Epidermal melanocyte (primary cell): ENCODE data around the gene PROX2.

Experiments used
- DNase-seq: peaks from one replicate; pipeline ENCODE4 v3.0.0; 2011; ENCODE audit warnings: low spot score; ENCODE audit not compliant: insufficient read length

The PROX2 gene

GRCh38 chr14:74846968-74847665, 28.8 kb downstream of the PROX2 start:
- no peak for DNase-seq

GRCh38 chr14:74846168-74846567, 29.8 kb downstream of the PROX2 start:
- DNase-seq = no peak

GRCh38 chr14:74843653-74844052, 32.3 kb downstream of the PROX2 start:
- DNase-seq = no peak

GRCh38 chr14:74841230-74842207, 34.4 kb downstream of the PROX2 start:
- no peak for DNase-seq

DNA sequence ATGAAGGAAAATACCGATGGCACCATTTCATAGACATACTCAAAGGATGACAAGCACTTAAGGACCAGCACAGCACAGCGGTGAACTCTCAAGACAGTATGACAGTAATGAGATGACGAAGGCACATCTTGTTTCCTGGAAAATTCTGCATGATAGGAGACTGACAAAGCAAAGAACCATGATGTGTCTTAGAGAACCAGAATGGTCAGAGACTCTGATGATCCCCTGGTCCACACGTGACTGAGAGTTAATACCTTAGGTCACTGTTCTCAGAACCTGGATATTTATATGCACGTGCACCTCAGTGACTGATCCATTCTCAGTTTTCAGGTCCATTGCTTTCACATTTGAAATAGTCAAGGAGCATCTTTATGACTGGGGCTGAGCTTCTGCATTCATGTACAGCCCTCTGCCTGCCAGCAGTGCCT, 35.3 kb downstream of the PROX2 start:
- DNase-seq = no peak

- DNase-seq = no peak
Measured at GRCh38 chr14:74838166-74838565, 37.8 kb downstream of the PROX2 start.

DNA sequence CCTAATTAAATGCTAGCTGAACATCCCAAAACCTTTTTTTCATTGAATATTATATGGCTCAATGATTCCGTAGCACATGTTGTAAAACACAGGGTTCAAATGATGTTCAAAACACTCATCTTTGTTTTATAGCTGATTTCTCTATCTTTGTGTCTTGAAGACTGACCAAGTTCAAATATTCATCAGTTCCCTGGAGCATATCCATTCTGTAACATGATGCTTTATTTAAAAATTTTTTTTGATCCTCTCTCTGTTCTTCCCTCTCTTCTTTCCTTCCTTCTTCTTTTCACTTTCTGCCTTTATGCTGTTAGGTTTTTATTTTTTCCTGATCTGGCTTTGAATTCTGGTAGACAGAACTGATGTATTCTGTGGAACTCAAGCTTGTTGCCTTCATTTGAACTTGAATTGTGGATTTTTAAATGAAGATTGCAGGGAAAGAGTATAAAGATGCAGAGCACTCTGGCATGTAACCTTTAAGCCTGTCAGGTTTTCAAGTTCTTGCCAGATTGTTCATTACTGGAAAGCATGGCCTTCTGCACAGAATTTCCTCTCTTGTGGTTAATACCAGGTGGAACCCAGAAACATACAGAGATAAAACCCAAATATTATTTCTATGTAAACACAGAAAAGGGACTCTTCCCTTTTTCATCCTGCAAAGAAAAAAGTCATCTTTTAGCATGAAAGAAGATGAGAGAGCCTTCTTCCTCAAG, 39.5 kb downstream of the PROX2 start:
- DNase-seq = no peak

- no peak for DNase-seq
Measured at GRCh38 chr14:74835645-74836250, 40.2 kb downstream of the PROX2 start.

GRCh38 chr14:74834692-74835392, 41.1 kb downstream of the PROX2 start:
- no peak for DNase-seq

GRCh38 chr14:74832849-74833248, 43.1 kb downstream of the PROX2 start:
- no peak for DNase-seq

GRCh38 chr14:74829251-74829650, 46.7 kb downstream of the PROX2 start:
- DNase-seq = no peak

- no peak for DNase-seq
Measured at GRCh38 chr14:74826574-74826973, 49.4 kb downstream of the PROX2 start.
